ENCODE measurements around the gene NR6A1. TPM values are rescaled to one million over a fixed set of nuclear protein-coding genes. Genes with fewer than 3 reads are reported as not detected.

The NR6A1 gene
- total RNA-seq, 2 experiments from 2014 or later, result 0.74 to 1.1 TPM

DNA sequence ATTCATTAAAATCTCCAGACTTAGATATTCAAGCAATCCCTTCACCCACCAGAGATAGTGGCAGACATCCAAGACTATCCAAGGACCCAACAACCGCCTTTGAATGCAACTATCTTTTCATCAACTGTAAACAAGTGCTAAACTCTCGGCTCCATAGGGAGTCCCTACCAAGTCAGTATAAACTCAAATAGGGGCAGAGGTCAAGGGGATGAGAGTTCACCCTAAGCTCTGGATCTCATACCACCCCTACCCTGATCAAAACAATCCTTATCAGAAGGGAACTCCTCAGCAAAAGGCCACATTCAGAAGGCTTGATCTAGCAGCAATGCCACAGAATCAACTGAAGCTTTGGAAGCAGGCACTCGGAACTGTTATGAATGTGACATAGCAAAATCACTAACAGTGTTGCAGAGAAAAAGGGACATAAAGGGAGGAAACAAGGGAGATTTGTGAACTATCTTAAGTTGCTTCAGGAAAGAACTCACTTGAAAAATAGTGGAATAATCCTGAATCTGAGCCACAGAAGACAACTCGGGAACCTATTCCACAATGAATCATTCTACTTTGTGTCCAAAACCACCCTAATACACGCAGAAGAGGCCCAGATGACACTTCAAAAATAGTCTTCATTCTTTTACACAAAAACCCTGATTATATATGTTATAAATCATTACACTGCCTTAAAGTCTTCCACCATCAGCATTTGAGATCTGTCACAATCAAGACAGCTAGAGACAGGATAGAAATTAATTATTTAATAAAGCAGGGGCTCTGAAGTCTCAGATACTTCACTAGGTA, 49.8 kb downstream of the NR6A1 start:
- Mint-ChIP-seq H3K27ac (no peak overlapping the region), H3K36me3 (ENCODE audit: low read depth) (no peaks in the 10 kb centered on the region), H3K9me3 (no peaks in the 10 kb centered on the region), H3K4me1 (ENCODE audit: low read depth) (peaks cover 8% of the 10 kb centered on the region), H3K4me3 (no peak overlapping the region), H3K27me3 (peaks cover 9% of the 10 kb centered on the region)
- ChIA-PET POLR2A (no interaction called here), CTCF (interaction anchor here (1.4 to 3.2 kb wide), 3 partner anchors 9 to 132 kb away, joined by 4 to 13 read pairs (median 7); partner anchors contain the start of gene WDR38)
- ATAC-seq (no peak), DNase-seq (no peak)
- TF ChIP-seq, protein P1, sequence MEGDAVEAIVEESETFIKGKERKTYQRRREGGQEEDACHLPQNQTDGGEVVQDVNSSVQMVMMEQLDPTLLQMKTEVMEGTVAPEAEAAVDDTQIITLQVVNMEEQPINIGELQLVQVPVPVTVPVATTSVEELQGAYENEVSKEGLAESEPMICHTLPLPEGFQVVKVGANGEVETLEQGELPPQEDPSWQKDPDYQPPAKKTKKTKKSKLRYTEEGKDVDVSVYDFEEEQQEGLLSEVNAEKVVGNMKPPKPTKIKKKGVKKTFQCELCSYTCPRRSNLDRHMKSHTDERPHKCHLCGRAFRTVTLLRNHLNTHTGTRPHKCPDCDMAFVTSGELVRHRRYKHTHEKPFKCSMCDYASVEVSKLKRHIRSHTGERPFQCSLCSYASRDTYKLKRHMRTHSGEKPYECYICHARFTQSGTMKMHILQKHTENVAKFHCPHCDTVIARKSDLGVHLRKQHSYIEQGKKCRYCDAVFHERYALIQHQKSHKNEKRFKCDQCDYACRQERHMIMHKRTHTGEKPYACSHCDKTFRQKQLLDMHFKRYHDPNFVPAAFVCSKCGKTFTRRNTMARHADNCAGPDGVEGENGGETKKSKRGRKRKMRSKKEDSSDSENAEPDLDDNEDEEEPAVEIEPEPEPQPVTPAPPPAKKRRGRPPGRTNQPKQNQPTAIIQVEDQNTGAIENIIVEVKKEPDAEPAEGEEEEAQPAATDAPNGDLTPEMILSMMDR (IDR thresholded peaks at IDR 0.05), result no peak
- intact Hi-C loops (cut with micrococcal nuclease), result no loop called here

DNA sequence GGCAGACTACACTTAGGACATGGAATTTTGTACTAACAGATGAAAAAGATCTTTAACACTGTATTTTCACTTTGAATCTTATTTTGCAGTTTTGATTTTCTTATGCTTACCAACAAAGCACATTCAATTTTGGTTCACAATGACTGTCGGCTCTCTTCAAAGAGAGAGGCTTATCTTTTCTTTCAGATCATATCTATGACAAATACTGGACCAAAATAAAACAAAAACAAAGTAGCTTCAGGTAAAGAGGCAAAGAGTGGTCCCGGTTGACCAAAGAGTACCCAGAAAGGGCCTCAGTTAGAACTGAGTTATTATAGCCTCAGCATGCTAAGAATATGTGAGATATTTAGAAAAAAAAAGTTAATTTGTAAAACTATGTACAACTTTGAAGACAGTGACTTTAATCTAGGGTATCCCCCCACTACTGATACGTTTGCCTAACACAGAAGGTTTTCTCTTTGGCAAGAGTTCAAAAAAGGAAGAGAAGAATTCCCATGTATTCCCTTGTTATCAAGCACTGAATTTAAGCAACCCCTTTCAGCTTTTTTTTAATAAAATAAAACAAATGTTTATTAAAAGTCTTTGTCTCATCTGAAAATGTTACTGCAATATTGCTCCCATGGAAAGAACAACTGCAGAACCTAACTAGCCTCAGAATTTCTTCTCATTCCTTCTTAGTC, 50.5 kb downstream of the NR6A1 start:
- ChIA-PET CTCF (interaction anchor here (0.6 to 3.2 kb wide), 4 partner anchors 9 to 286 kb away, joined by 3 to 13 read pairs (median 6); no protein-coding TSS in a partner anchor), POLR2A (no interaction called here)
- no peak for DNase-seq
- no peaks in the 10 kb centered on the region for H3K36me3 Mint-ChIP-seq (ENCODE audit: low read depth)
- H3K9me3 Mint-ChIP-seq, result no peaks in the 10 kb centered on the region
- TF ChIP-seq, protein P1 (IDR thresholded peaks at IDR 0.05), result no peak
- peaks cover 8% of the 10 kb centered on the region for H3K4me1 Mint-ChIP-seq (ENCODE audit: low read depth)
- H3K4me3 Mint-ChIP-seq, result no peak overlapping the region
- H3K27ac Mint-ChIP-seq, result no peak overlapping the region
- intact Hi-C loops (cut with micrococcal nuclease), result no loop called here
- ATAC-seq, result no peak
- peaks cover 7% of the 10 kb centered on the region for H3K27me3 Mint-ChIP-seq

DNA sequence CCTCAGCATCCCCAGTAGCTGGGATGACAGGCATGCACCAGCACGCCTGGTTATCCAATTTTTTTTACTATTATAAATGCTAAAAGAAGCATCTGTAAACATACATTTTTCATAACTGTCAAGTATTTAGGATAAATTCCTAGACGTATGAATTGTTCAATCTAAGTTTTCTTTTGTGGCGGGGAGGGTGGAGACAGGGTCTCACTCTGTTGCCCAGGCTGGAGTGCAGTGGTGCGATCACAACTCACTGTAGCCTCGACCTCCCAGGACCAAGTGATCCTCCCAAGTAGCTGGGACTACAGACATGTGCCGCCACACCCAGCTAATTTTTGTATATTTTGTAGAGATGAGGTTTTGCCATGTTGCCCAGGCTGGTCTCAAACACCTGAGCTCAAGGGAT, 52.2 kb downstream of the NR6A1 start:
- H3K9me3 Mint-ChIP-seq, result no peaks in the 10 kb centered on the region
- POLR2A ChIA-PET, result no interaction called here
- intact Hi-C loops (cut with micrococcal nuclease), result no loop called here
- no peak for ATAC-seq
- peaks cover 8% of the 10 kb centered on the region for H3K4me1 Mint-ChIP-seq (ENCODE audit: low read depth)
- CTCF ChIA-PET, result interaction anchor here (1.7 to 2.8 kb wide), 2 partner anchors 102 to 167 kb away, joined by 5 to 19 read pairs; no protein-coding TSS in a partner anchor
- H3K27me3 Mint-ChIP-seq, result peaks cover 11% of the 10 kb centered on the region
- DNase-seq, result no peak
- TF ChIP-seq, protein P1 (IDR thresholded peaks at IDR 0.05), result no peak
- H3K4me3 Mint-ChIP-seq, result no peak overlapping the region
- no peaks in the 10 kb centered on the region for H3K36me3 Mint-ChIP-seq (ENCODE audit: low read depth)
- H3K27ac Mint-ChIP-seq, result no peak overlapping the region

DNA sequence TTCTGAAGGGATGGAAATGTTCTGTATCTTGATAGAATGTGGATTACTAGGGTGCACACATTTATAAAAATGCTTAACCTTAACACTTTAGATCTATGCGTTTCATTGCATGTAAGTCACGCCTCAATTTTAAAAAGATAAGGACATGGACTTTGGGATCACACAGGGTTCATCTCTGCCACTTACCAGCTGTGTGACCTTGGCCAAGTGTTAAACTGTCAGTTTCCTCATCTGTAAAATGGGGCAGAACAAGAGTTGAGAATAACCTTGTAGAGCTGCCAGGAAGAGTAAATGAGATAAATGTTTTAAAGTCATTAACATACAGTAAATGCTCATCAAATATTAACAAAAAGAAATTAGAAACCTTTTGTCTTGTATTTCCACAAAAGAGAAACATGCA, 53.5 kb downstream of the NR6A1 start:
- Mint-ChIP-seq H3K9me3 (no peaks in the 10 kb centered on the region), H3K36me3 (ENCODE audit: low read depth) (no peaks in the 10 kb centered on the region), H3K27me3 (peaks cover 12% of the 10 kb centered on the region), H3K4me3 (no peak overlapping the region), H3K27ac (no peak overlapping the region), H3K4me1 (ENCODE audit: low read depth) (peaks cover 8% of the 10 kb centered on the region)
- DNase-seq (no peak), ATAC-seq (no peak)
- ChIA-PET POLR2A (no interaction called here), CTCF (interaction anchor here (1.0 to 2.8 kb wide), 3 partner anchors 9 to 135 kb away, joined by 3 to 19 read pairs (median 6); no protein-coding TSS in a partner anchor)
- intact Hi-C loops (cut with micrococcal nuclease), result no loop called here
- TF ChIP-seq, protein P1 (IDR thresholded peaks at IDR 0.05), result no peak
